Subcutaneous adipose tissue (tissue), 4 donors: ENCODE data around the gene ATP8B4. TPM values are rescaled to one million over a fixed set of nuclear protein-coding genes. Genes with fewer than 3 reads are reported as not detected.

Source experiments
- total RNA-seq, 4 donors: library from RNA; depleted of rRNA; stranded (reverse); fragments of >200 nt; gene quantifications; one replicate each; pipeline ENCODE4 v1.1.0, GENCODE V29; 2016
- TF ChIP-seq, protein P1 (sequence below): fragments of 450-650 bp; IDR thresholded peaks from one replicate; pipeline ENCODE4 v1.5.1; 2016; ENCODE audit warnings: low read depth, mild to moderate bottlenecking, control low read depth, antibody characterized with exemption, moderate library complexity

ATP8B4 gene
- total RNA-seq, 4 donors from 2014 or later = 39.9 to 75.3 (median 65.9) TPM

DNA sequence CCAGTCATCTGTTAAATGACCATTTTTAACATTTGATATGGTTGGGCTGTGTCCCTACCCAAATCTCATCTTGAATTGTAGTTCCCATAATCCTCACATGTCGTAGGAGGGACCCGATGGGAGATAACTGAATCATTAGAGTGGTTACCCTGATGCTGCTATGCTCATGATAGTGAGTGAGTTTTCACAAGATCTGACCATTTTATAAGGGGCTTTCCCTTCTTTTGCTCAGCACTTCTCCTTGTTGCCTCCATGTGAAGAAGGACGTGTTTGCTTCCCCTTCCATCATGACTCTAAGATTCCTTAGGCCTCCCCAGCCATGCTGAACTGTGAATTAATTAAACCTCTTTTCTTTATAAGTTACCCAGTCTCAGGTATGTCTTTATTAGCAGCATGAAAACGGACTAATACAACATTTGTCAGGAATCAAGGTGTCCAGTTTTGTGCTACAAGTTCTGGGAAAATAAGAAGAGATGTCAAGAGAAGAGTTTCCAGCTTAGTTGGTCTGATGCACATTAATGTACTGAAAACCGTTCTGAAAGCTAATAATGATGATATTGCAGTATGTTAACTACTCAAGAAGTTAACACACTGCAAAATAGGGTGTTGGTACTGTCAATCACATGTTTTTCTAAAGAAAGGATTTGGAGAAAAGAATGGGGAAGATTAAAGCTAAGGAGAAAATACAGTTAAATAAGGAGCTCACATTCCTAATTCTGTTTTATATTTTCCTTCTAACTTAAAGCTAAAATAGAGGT lies 67.9 kb downstream of the ATP8B4 start:
- TF ChIP-seq, protein P1, sequence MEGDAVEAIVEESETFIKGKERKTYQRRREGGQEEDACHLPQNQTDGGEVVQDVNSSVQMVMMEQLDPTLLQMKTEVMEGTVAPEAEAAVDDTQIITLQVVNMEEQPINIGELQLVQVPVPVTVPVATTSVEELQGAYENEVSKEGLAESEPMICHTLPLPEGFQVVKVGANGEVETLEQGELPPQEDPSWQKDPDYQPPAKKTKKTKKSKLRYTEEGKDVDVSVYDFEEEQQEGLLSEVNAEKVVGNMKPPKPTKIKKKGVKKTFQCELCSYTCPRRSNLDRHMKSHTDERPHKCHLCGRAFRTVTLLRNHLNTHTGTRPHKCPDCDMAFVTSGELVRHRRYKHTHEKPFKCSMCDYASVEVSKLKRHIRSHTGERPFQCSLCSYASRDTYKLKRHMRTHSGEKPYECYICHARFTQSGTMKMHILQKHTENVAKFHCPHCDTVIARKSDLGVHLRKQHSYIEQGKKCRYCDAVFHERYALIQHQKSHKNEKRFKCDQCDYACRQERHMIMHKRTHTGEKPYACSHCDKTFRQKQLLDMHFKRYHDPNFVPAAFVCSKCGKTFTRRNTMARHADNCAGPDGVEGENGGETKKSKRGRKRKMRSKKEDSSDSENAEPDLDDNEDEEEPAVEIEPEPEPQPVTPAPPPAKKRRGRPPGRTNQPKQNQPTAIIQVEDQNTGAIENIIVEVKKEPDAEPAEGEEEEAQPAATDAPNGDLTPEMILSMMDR = no peak

DNA sequence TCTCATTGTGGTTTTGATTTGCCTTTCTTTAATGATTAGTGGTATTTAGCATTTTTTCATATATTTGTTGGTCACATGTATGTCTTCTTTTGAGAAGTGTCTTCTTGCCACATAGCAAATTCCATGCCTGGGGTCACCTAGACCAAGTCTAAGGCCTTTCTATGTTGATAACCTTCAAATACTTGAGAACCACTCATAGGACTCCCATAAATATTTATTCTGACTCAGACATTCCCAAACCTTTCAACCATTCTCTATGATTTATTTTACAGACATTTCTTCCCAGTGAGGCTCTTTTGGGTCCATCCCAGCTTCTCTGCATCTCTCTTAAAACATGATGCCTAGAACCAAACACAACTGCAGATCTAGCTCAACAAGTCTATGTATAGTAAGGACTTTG lies 69.2 kb downstream of the ATP8B4 start:
- TF ChIP-seq, protein P1 = no peak

DNA sequence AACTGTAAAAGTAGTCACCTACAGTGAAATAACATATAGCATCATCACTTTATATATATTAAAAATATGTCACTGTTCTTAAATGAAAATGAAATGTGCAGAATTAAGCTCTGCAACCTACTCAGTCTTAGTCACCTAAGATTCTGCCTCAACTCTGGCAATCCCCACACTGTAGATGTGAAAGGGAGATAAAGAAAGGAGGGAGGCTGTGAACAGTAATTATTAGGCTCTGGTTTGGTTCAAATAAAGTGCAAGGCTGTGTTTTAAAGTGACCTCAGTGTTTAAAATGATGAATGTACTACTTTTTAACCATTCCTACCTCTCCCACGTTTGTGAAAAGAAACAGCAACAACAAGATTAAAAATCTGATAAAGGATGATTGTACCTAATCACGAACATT lies 72.2 kb downstream of the ATP8B4 start:
- TF ChIP-seq, protein P1 = no peak

DNA sequence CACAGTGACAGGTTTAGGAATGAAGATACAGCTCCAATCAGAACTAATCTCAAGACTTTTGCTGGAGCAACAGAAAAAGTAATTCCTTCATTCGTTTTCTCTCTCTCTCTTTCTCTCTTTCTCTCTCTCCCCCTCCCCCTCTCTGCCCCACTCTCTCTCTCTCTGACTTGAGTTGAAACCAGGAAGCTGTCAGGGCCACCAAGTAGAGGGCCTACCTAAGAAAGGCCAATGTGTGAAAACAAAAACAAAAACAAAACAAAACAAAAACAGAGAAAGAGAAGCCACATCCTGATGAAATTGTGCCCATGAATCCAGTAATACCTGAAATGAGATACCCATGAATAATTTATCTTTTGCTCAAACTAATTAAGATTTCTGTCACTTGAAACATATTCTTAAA lies 72.9 kb downstream of the ATP8B4 start:
- TF ChIP-seq, protein P1 = no peak

DNA sequence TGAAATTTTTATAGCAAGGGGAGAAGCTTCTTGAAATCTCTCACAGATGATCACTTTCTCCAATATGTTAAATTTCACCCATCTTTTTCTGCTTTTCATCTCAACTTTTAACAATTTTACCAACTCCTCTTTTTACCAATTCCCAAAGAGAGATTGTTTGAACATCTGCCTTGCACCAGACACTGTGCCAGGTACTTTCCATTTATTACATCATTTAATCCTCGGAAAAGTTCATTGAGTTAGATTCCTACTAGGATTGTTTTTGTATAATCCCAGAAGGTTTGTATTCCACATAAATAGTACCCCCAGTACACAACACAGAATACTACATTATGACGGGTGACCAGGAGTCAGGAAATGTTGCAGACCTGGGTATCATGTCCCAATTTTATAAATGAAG lies 74.1 kb downstream of the ATP8B4 start:
- TF ChIP-seq, protein P1 = no peak

DNA sequence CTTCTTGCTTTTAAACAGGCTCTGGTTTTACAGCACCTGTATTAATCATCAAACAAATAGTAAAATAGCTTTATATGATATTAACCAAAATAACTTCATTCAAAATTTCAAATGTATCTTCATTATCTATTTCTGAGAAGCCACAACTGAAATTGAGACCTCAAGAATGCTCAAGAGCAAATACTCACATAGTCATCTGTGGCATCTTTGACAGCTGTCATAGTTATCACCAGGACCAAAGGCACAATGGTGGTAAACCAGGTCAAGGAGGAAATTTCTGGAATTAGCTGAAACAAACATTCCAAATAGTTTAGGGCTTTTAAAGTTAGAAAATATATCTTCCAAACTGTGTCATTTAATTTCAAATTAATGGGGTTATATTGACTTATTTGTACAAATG lies 74.6 kb downstream of the ATP8B4 start:
- TF ChIP-seq, protein P1 = no peak

DNA sequence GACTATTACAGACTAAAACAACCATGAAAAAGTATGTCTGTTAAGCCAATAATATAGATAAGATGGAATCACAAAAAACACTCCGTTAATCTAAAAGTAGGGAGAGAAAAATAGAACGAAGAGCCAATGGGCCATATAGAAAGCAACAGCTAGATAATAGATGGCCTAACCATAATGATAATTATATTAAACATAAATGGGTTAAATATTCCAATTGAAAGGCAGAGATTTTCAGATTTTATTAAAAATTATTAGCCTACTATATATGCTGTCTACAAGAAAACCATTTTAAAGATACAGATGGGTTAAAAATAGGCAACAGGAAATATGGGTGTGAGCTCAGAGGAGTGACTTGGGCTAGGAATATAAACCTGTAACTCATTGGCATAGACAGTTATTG lies 76.3 kb downstream of the ATP8B4 start:
- TF ChIP-seq, protein P1 = no peak
